ENCODE results near the gene FAM117B. TPM values are rescaled to one million over a fixed set of nuclear protein-coding genes. Genes with fewer than 3 reads are reported as not detected.

FAM117B gene
- total and polyA plus RNA-seq, 2 of the 8 experiments (the other 6 are each of a cell fraction or from before 2014, with no cell fraction given), result 3.9 to 22.6 TPM

- ChIA-PET CTCF (ENCODE audit: partially characterized antibody) (interaction anchor here (0.9 to 2.8 kb wide), 3 partner anchors 9 to 1152 kb away, joined by 3 to 10 read pairs (median 3); no protein-coding TSS in a partner anchor), POLR2A (ENCODE audit: partially characterized antibody) (no interaction called here)
These were observed 123.4 kb downstream of the FAM117B start for GRCh38 chr2:202758128-202758527.

More at GRCh38 chr2:202758128-202758527, 123.4 kb downstream of the FAM117B start:
- no peak overlapping the region for H3K9ac ChIP-seq (replicated peaks in 1 of 4; ENCODE audit: extremely low read depth in 1 of 4, low read depth in 3 of 4, low read length in 3 of 4)
- H3K18ac ChIP-seq (ENCODE audit: extremely low read depth, low read length), result no peak overlapping the region
- H2AFZ ChIP-seq (ENCODE audit: low read length), result no peak overlapping the region
- H2BK15ac ChIP-seq (ENCODE audit: low read length), result no peak overlapping the region
- H3K9me3 ChIP-seq (ENCODE audit: insufficient read depth in 2 of 2, low read depth in 1 of 2, low read length in 1 of 2), result no peaks in the 10 kb centered on the region
- no peak for FAIRE-seq
- H3K23me2 ChIP-seq (ENCODE audit: low read depth, low read length), result no peaks in the 10 kb centered on the region
- H2AK5ac ChIP-seq (ENCODE audit: low read depth, low read length), result no peak overlapping the region
- peaks cover 2 to 31% (median 10%) of the 10 kb centered on the region in 4 experiments; a peak in 6 of 8 replicates for H3K36me3 ChIP-seq (ENCODE audit: control insufficient read depth in 2 of 4, insufficient read depth in 4 of 4, low read length in 3 of 4)
- no peak overlapping the region for H4K5ac ChIP-seq (ENCODE audit: insufficient read length, low read depth, low read length)
- no peak overlapping the region for H3K27ac ChIP-seq (ENCODE audit: low read depth, low read length)
- no peak overlapping the region for H2BK5ac ChIP-seq (ENCODE audit: low read depth, low read length)
- no peak for DNase-seq (ENCODE audit: low read depth in 1 of 2, low spot score in 2 of 2)
- H2BK20ac ChIP-seq (ENCODE audit: low read length), result no peak overlapping the region
- H3K23ac ChIP-seq (ENCODE audit: insufficient read length), result no peak overlapping the region
- no peak overlapping the region for H2BK120ac ChIP-seq (replicated peaks; ENCODE audit: low read depth, low read length)
- WGBS, 2 experiments (ENCODE audit: extremely low coverage in 1 of 2, insufficient coverage in 1 of 2, insufficient read length in 1 of 2, insufficient replicate concordance in 2 of 2, low coverage in 1 of 2, low lambda C conversion rate in 2 of 2, missing lambda C conversion rate in 1 of 2), result 91% methylated on average over 4 of the region's 4 CpGs; no CpG with 5 or more reads in 1 of the 2 experiments
- H4K91ac ChIP-seq (replicated peaks; ENCODE audit: insufficient read length, low read length), result no peak overlapping the region
- TF ChIP-seq ZNF274 (IDR thresholded peaks at IDR 0.05; ENCODE audit: borderline replicate concordance, extremely low read depth, low read length), result no peak
- TF ChIP-seq ATF3 (IDR thresholded peaks at IDR 0.05; ENCODE audit: insufficient read depth, low read depth, low read length), result no peak
- TF ChIP-seq KDM1A (IDR thresholded peaks at IDR 0.05; ENCODE audit: borderline replicate concordance, low read length), result no peak
- no peak for TF ChIP-seq POU5F1 (IDR thresholded peaks at IDR 0.05; ENCODE audit: low read depth, low read length)
- TF ChIP-seq TAF7 (optimal IDR thresholded peaks at IDR 0.05; ENCODE audit: borderline replicate concordance, low read depth, low read length), result no peak
- TF ChIP-seq JUND (IDR thresholded peaks at IDR 0.05; ENCODE audit: low read length), result no peak
- no peak for TF ChIP-seq SIN3A (conservative IDR thresholded peaks at IDR 0.05 in 1 of 2, IDR thresholded peaks at IDR 0.05 in 1 of 2; ENCODE audit: low read depth in 1 of 2, low read length in 2 of 2)
- no peak for TF ChIP-seq RXRA (IDR thresholded peaks at IDR 0.05; ENCODE audit: insufficient read depth, low read depth, low read length)
- TF ChIP-seq CBX8 (IDR thresholded peaks at IDR 0.05; ENCODE audit: borderline replicate concordance, low read depth, low read length), result no peak
- TF ChIP-seq MAX (IDR thresholded peaks at IDR 0.05), result no peak
- no peak for TF ChIP-seq POLR2AphosphoS5 (IDR thresholded peaks at IDR 0.05; ENCODE audit: low read depth, low read length)
- no peak for TF ChIP-seq CHD2 (IDR thresholded peaks at IDR 0.05; ENCODE audit: low read length)
- TF ChIP-seq CEBPB (IDR thresholded peaks at IDR 0.05; ENCODE audit: low read depth, low read length), result no peak
- no peak for TF ChIP-seq HDAC2 (IDR thresholded peaks at IDR 0.05; ENCODE audit: borderline replicate concordance in 1 of 2, low read depth in 2 of 2, low read length in 2 of 2)
- H4K20me1 ChIP-seq (replicated peaks in 1 of 2; ENCODE audit: control insufficient read depth in 1 of 2, insufficient read depth in 2 of 2, low read length in 2 of 2), result peaks cover 0 to 2% of the 10 kb centered on the region in 2 experiments
- H3K4me1 ChIP-seq (replicated peaks in 1 of 4; ENCODE audit: control insufficient read depth in 3 of 4, insufficient read depth in 4 of 4, low read length in 3 of 4), result no peaks in the 10 kb centered on the region
- no peaks in the 10 kb centered on the region for H3K79me1 ChIP-seq (ENCODE audit: low read depth, low read length)
- no peak overlapping the region for H3K14ac ChIP-seq (ENCODE audit: insufficient read length)
- no peaks in the 10 kb centered on the region for H3K79me2 ChIP-seq (ENCODE audit: control insufficient read depth in 1 of 2, insufficient read depth in 2 of 2, low read length in 2 of 2)
- H2BK12ac ChIP-seq (ENCODE audit: low read depth, low read length), result no peak overlapping the region
- no peak overlapping the region for H4K8ac ChIP-seq (ENCODE audit: extremely low read depth, insufficient read depth, low read length)
- no peak overlapping the region for H3K4me2 ChIP-seq (ENCODE audit: insufficient read depth in 1 of 2, low read depth in 2 of 2, low read length in 2 of 2)
- H3K56ac ChIP-seq (replicated peaks; ENCODE audit: insufficient read length, low read depth, low read length), result no peak overlapping the region
- H3K27me3 ChIP-seq (replicated peaks in 1 of 4; ENCODE audit: control insufficient read depth in 3 of 4, extremely low read depth in 1 of 4, insufficient read depth in 3 of 4, low read length in 3 of 4), result no peaks in the 10 kb centered on the region
- no peak overlapping the region for H3K4me3 ChIP-seq (ENCODE audit: extremely low read depth in 1 of 4, insufficient read depth in 2 of 4, low read depth in 3 of 4, low read length in 4 of 4)
- H3K4ac ChIP-seq (replicated peaks; ENCODE audit: insufficient read length, low read depth, low read length), result no peak overlapping the region

Measured in H1 (cell line).